Osteocyte (in vitro differentiated cells): Measurements from ENCODE around the gene PITPNC1. TPM values are rescaled to one million over a fixed set of nuclear protein-coding genes. Genes with fewer than 3 reads are reported as not detected.

Source experiments
- DNase-seq: peaks from one replicate; pipeline ENCODE4 v3.0.0; 2021; ENCODE audit warnings: mixed read lengths; ENCODE audit not compliant: unreplicated experiment; ENCODE audit errors: extremely low spot score
- H3K27ac Mint-ChIP-seq: one replicate; pipeline ENCODE4 v1.8.0; 2021; ENCODE audit warnings: mild to moderate bottlenecking, mixed read lengths; ENCODE audit not compliant: unreplicated experiment
- H3K27me3 Mint-ChIP-seq: one replicate; pipeline ENCODE4 v1.8.0; 2021; ENCODE audit warnings: mixed read lengths; ENCODE audit not compliant: unreplicated experiment
- H3K36me3 Mint-ChIP-seq: one replicate; pipeline ENCODE4 v1.8.0; 2021; ENCODE audit warnings: mixed read lengths; ENCODE audit not compliant: unreplicated experiment
- H3K4me1 Mint-ChIP-seq: one replicate; pipeline ENCODE4 v1.8.0; 2021; ENCODE audit warnings: mixed read lengths; ENCODE audit not compliant: unreplicated experiment
- H3K4me3 Mint-ChIP-seq: one replicate; pipeline ENCODE4 v1.8.0; 2021; ENCODE audit warnings: mild to moderate bottlenecking, moderate library complexity, mixed read lengths; ENCODE audit not compliant: unreplicated experiment
- H3K9me3 Mint-ChIP-seq: one replicate; pipeline ENCODE4 v1.8.0; 2021; ENCODE audit warnings: mixed read lengths; ENCODE audit not compliant: unreplicated experiment
- total RNA-seq: library from RNA; stranded (reverse); gene quantifications from 2 replicates; pipeline ENCODE4 v1.2.1, GENCODE V29; 2021
- TF ChIP-seq, protein P1 (sequence below): fragments of 200-600 bp; sonication (generic); IDR thresholded peaks from 2 replicates; pipeline ENCODE4 v1.5.0; 2021; ENCODE audit warnings: antibody characterized with exemption, mild to moderate bottlenecking, moderate library complexity

The PITPNC1 gene
- total RNA-seq, 1 donor from 2014 or later = 18.0 TPM

DNA sequence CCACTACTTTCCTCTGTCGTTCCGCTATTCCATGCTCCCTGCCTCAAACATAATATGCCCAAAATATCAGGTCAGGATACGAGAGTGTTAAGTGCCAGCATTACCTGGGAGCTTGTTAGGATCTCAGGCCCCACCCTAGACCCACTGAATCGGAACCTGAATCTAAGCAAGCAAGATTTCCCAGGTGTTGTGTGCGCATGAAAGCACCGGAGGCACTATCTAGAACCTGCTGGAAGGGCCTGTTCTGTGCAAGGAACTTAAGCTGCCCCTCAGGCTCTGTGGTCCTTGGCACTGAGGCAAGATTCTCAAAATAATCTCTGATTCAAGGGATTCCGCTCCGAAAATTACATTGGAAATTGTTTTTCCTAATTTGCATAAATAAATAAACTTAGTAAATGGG, 233.0 kb downstream of the PITPNC1 start:
- peaks cover 4% of the 10 kb centered on the region for H3K36me3 Mint-ChIP-seq
- TF ChIP-seq, protein P1, sequence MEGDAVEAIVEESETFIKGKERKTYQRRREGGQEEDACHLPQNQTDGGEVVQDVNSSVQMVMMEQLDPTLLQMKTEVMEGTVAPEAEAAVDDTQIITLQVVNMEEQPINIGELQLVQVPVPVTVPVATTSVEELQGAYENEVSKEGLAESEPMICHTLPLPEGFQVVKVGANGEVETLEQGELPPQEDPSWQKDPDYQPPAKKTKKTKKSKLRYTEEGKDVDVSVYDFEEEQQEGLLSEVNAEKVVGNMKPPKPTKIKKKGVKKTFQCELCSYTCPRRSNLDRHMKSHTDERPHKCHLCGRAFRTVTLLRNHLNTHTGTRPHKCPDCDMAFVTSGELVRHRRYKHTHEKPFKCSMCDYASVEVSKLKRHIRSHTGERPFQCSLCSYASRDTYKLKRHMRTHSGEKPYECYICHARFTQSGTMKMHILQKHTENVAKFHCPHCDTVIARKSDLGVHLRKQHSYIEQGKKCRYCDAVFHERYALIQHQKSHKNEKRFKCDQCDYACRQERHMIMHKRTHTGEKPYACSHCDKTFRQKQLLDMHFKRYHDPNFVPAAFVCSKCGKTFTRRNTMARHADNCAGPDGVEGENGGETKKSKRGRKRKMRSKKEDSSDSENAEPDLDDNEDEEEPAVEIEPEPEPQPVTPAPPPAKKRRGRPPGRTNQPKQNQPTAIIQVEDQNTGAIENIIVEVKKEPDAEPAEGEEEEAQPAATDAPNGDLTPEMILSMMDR = no peak
- no peak for DNase-seq
- H3K27me3 Mint-ChIP-seq = no peaks in the 10 kb centered on the region
- no peaks in the 10 kb centered on the region for H3K9me3 Mint-ChIP-seq
- H3K4me3 Mint-ChIP-seq = no peak overlapping the region
- no peaks in the 10 kb centered on the region for H3K4me1 Mint-ChIP-seq
- no peak overlapping the region for H3K27ac Mint-ChIP-seq

DNA sequence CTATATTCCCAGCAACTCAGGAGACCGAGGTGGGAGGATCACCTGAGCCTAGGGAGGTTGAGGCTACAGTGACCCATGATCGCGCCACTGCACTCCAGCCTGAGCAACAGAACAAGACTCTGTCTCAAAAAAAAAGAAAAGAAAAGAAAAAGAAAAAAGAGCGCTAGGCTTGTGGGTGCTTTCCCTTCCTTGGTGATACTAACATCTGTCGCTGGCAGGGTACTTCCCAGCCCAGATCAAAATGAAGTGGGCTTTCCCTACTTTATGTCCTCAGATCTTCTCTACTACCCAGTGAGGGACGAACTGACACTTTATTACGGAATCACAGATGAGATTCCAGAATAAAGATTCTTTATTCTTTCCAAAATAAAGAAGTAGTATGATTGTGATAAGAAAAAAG, 236.9 kb downstream of the PITPNC1 start:
- H3K4me3 Mint-ChIP-seq = no peak overlapping the region
- no peak overlapping the region for H3K27ac Mint-ChIP-seq
- DNase-seq = no peak
- TF ChIP-seq, protein P1 = no peak
- no peaks in the 10 kb centered on the region for H3K9me3 Mint-ChIP-seq
- H3K4me1 Mint-ChIP-seq = no peaks in the 10 kb centered on the region
- no peaks in the 10 kb centered on the region for H3K27me3 Mint-ChIP-seq
- peaks cover 4% of the 10 kb centered on the region for H3K36me3 Mint-ChIP-seq

DNA sequence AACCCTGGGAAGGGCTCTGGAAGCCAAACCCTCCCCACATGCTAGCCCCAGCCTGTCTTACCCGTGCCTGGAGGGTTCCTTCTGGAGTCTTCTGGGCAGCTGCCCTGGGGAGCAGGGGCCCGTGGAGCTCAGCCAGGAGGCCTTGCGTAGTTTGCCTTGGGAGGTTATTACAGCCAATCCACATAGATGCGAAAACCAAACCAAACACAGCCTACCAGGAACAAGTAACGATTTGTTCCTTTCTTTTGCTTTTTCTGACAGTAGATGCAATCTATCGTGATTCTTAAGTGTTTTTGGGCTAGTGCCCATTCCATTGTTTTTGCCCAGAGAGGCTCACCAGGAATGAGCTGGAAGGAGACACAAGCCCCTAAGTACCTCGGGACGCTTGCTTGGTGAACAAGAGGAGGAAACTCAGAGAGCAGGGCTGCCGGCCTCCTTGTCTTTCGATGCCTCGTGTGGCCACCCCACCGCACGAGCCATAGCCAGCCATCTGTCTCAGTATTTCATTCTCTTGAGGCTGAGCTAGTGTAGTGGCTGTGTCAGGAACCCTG, 238.0 kb downstream of the PITPNC1 start:
- no peaks in the 10 kb centered on the region for H3K27me3 Mint-ChIP-seq
- H3K36me3 Mint-ChIP-seq = no peaks in the 10 kb centered on the region
- H3K9me3 Mint-ChIP-seq = no peaks in the 10 kb centered on the region
- no peaks in the 10 kb centered on the region for H3K4me1 Mint-ChIP-seq
- H3K27ac Mint-ChIP-seq = no peak overlapping the region
- TF ChIP-seq, protein P1 = no peak
- no peak overlapping the region for H3K4me3 Mint-ChIP-seq
- DNase-seq = no peak

DNA sequence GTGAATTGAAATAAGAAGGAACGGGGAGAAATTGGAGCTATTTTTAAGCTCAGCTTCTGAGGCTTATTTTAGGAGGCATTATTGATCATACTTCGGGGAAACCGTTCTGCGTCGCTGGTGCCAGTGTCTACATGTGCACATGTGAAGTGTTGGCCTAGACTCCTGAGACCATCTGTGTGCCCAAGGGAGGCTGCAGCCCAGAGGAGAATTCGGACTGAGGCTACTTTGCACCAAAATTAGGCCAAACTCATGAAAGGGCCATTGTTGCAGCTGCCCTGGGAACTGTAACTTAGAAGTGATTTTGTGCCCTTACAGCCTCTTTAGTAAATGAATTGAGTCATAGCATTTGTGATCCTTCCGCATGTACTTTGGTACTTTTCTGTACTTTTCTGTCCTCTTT, 238.7 kb downstream of the PITPNC1 start:
- H3K4me1 Mint-ChIP-seq = no peaks in the 10 kb centered on the region
- H3K27me3 Mint-ChIP-seq = no peaks in the 10 kb centered on the region
- no peaks in the 10 kb centered on the region for H3K9me3 Mint-ChIP-seq
- H3K27ac Mint-ChIP-seq = no peak overlapping the region
- TF ChIP-seq, protein P1 = no peak
- no peak overlapping the region for H3K4me3 Mint-ChIP-seq
- no peak for DNase-seq
- H3K36me3 Mint-ChIP-seq = no peaks in the 10 kb centered on the region

DNA sequence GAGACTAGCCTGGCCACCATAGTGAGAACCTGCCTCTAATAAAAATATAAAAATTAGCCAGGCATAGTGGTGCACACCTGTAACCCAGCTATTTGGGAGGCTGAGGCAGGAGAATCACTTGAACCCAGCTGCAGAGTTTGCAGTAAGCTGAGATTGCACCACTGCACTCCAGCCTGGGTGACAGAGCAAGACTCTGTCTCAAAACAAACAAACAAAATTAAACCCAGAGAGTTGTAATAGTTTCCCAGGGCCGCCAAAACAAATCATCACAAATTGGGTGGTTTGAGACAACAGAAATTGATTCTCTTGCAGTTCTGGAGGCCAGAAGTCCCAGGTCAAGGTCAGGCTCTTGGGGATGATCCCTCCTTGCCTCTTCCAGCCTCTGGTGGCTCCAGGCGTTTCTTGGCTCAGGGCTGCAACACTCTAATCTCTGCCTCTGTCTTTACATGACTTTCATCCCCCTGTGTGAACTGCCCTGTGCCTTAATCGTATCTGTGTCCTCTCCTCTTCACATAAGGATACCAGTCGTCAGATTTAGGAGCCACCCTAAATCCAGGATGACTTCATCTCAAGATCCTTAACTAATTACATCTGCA, 240.3 kb downstream of the PITPNC1 start:
- DNase-seq = no peak
- no peak overlapping the region for H3K27ac Mint-ChIP-seq
- no peaks in the 10 kb centered on the region for H3K9me3 Mint-ChIP-seq
- H3K36me3 Mint-ChIP-seq = no peaks in the 10 kb centered on the region
- H3K4me3 Mint-ChIP-seq = no peak overlapping the region
- TF ChIP-seq, protein P1 = no peak
- H3K4me1 Mint-ChIP-seq = no peaks in the 10 kb centered on the region
- H3K27me3 Mint-ChIP-seq = no peaks in the 10 kb centered on the region
